ENCODE measurements around the gene RIN2.
A peak's percentile ranks its signal among the peaks of the same experiment; 100 is the strongest.

GRCh38 chr20:19757487-19758132, 448 bp upstream of the RIN2 start:
- no peak for TF ChIP-seq CTCF (conservative IDR thresholded peaks at IDR 0.05)
- peak; percentile 56 for TF ChIP-seq ZFX (IDR thresholded peaks at IDR 0.05)

Measured in C4-2B (cell line).